Right forelimb (tissue), 1 donor: ENCODE data around the gene ACADVL.

Source experiments
- DNase-seq: peaks from one replicate; pipeline ENCODE4 v3.0.0-alpha.2; 2018

Gene ACADVL

GRCh38 chr17:7217113-7217987 lies 2.4 kb upstream of the ACADVL start:
- DNase-seq: peak; percentile 87

GRCh38 chr17:7218166-7218565 lies 1.6 kb upstream of the ACADVL start:
- DNase-seq: peak; percentile 46

DNA sequence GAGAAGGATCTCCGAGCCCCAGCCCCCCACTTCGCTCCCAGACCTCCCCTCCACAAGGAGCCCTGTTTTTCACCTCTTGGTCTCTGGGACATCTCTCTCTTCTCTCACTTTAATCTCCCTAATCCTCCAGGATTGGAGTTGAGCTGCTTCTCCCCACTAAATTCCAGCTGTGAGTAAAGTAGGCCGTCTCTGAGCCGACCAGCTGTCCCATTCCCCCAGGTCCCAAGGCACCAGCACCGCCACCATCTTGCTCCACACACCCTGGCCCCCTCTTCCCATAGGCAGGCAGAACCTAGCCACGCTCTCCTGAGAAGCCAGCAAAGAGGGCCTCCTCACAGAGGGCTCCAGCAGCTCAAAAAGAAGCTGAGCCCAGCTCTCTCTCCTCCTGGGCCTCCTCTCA lies 980 bp upstream of the ACADVL start:
- DNase-seq: no peak

DNA sequence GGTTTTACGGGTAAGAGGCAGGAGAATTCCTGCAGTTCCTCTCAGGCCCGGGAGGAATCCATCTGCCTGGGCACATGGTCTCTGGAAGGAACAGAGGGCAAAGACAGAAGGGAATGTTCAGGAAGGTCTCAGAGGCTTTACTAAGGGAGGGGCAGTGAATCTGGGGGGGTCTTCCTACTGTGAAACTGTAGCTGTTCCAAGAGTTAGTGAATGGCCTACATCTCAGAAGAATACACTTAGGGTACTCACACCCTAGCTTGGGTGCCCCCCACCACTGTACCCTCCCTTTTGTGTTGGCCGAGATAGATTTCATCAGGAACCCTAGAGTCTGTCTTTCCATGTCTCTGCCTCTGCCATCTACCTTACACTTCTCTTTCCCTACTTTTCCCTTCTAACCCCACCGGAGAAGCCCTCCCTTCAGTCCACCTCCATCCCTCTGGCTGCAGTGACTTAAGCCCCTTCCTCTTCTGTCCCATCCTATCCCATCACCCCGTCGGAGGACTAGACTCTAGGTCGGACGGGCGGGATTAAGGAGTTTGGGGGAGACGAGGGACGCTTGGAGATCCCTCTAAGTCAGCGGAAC lies 418 bp upstream of the ACADVL start:
- no peak for DNase-seq

DNA sequence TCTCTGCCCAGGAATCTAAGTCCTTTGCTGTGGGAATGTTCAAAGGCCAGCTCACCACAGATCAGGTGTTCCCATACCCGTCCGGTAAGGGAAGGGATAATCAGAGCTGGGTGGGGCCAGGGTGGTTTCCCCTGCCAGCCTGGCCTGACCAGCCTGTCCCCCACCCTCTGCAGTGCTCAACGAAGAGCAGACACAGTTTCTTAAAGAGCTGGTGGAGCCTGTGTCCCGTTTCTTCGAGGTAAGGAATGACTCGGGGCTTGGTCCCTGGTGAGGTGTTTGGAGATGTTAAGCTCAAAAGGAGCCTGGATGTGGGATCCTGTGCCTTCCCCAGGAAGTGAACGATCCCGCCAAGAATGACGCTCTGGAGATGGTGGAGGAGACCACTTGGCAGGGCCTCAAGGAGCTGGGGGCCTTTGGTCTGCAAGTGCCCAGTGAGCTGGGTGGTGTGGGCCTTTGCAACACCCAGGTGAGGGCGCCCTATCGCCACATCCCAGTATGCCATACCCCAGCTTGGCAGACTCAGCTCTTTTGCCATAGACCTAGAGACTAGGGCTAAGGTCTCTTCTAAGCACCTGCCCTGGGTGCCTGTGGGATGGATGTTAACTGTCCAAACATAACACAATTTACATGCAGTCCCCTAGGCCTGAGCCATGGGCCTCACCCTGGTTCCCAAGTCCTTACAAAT lies 997 bp downstream of the ACADVL start:
- peak; percentile 65 for DNase-seq

DNA sequence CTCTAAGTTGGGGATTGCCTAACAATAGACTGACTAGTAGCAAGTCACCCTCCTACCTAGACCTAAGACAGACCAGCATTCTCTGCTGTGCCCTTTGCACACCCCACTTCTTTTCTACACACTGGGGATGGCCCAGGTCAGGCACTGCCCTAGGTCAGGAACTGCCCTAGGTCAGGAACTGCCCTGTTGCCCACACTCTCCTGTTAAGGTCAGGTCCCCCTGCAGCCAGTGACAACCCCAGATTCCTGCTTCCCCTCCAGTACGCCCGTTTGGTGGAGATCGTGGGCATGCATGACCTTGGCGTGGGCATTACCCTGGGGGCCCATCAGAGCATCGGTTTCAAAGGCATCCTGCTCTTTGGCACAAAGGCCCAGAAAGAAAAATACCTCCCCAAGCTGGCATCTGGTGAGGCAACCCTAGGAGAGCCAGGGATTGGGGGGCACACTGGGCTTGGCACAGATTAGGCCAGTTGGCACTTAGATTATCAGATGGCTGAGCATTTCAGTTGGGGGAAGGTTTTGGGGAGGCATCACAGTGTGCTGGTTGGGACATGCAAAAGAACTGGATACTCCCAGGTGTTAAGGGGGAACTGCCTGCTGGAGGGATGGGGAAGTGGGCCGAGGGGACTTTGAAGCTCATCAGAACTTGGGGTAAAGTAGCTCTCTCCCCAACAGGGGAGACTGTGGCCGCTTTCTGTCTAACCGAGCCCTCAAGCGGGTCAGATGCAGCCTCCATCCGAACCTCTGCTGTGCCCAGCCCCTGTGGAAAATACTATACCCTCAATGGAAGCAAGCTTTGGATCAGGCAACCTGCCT lies 1.7 kb downstream of the ACADVL start:
- DNase-seq: no peak

GRCh38 chr17:7222093-7222971 lies 2.6 kb downstream of the ACADVL start:
- DNase-seq: no peak

DNA sequence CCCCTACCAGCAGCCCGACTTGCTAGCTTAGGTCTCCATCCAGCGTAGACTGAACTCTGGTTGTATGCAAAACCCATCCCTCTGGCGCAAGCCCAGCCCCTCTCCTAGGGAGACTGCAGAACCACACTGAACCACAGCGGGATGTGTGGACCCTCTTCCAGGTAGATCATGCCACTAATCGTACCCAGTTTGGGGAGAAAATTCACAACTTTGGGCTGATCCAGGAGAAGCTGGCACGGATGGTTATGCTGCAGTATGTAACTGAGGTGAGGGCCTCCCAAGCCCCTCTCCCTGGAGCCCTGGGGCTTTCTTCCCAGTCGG lies 3.2 kb downstream of the ACADVL start:
- peak; percentile 47 for DNase-seq

GRCh38 chr17:7223375-7223774 lies 3.6 kb downstream of the ACADVL start:
- no peak for DNase-seq

DNA sequence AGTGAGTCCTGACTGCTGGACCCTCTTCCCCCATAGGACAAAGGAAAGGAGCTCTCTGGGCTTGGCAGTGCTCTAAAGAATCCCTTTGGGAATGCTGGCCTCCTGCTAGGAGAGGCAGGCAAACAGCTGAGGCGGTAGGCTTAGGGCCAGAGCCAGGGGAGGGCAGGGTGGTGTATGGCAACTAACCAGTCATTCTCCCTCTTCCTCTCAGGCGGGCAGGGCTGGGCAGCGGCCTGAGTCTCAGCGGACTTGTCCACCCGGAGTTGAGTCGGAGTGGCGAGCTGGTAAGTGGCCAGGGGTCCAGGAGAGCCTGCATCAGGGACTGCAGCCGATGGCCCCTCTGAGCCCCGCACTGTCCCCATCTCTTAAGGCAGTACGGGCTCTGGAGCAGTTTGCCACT lies 4.4 kb downstream of the ACADVL start:
- DNase-seq: no peak

- DNase-seq: no peak
Measured at GRCh38 chr17:7224661-7225111, 4.9 kb downstream of the ACADVL start.

- DNase-seq: no peak
Measured at GRCh38 chr17:7225711-7226331, 6.1 kb downstream of the ACADVL start.

- no peak for DNase-seq
Measured at GRCh38 chr17:7226721-7227710, 7.3 kb downstream of the ACADVL start.

DNA sequence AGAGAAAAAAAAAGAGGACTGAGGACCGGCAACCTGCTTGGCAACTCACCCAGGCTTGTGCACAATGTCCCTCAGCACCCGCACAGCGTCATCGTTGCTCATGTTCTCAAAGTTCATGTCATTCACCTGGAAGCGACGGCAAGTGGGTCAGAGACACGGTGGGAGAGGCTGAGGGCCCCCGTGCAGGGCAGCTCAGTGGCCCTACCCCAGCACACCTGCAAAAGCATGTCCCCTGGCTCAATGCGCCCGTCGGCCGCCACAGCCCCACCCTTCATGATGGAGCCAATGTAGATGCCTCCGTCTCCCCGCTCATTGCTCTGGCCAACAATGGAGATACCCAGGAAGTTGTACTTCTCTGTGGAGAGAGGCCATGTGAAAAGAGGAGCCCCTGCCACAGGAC lies 9.2 kb downstream of the ACADVL start:
- DNase-seq: no peak

- DNase-seq: no peak
Measured at GRCh38 chr17:7229504-7229903, 9.8 kb downstream of the ACADVL start.

DNA sequence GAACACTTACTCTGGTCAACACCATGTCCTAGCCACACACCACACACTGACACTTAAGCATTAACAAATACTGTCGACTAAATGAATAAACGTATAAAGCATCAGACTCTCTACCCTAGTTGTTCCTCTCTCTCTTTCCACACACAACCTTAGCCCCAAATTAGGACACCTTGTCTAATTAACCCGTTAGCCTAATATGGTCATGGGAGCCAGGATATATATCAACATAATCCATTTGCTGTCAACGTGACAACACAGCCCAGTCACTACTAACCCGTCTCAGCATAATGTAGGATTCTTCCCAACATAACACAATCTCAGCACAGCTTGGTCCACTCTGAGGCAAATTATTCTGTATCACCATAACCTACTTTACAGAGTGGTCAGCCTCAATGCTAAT lies 12.4 kb downstream of the ACADVL start:
- DNase-seq: no peak

- DNase-seq: no peak
Measured at GRCh38 chr17:7233701-7234082, 14.0 kb downstream of the ACADVL start.

DNA sequence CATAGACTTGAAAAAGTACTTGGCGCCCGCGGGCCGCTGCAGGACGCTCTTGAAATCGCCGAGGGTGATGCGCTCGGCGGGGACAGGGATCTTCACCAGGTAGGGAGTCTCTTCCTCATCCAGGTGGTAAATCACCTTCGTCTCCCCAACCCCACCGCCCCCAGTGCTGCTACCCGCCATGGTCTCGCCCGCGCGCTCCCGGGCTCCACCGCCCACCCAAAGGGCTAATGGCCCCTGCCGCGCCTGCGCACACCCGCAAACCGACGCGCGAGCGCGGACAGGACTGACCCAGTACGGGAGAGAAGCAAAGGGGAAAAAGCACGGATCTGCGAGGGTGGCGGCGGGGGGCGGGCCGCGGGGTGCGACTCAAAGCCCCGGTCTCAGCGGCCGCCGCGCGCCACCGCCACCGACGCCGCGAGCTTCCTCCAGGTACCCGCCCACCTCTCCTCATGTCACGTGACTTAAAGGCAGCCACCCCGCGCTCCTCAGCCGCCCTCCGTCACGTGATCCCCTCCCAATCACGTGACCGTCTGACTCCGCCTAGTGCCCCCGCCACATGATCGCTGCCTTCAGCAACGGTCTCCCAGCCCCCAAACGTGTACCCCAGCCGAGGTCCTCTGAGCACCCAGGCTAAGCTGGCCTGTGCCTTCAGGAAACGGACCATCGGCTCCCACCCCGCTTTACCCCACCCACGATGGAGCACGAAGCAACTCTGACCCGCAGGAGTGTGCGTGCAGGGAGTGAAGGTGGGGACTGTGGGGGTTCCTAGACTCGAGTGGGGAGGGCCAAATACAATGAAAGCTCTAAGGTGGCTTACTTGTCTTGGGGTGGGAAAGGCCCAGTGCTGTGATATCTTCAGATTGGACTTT lies 14.6 kb downstream of the ACADVL start, which contains the start of gene DVL2:
TSS of gene DVL2 (minus strand) at position 435 of the 869 bp plus-strand sequence. CDS start at position 180, 255 bp downstream.
- DNase-seq: peak; percentile 97
